HFF-Myc (cell line): ENCODE results near the gene PIH1D2.
"Not testable (repeated sequence)": the region's sequence is repeated elsewhere in the genome, so short reads cannot be mapped to it uniquely, and the experiment has no call there.

Experiments used
- DNase-seq: peaks from one replicate; pipeline ENCODE4 v3.0.0-alpha.2; 2011; ENCODE audit warnings: low read depth; ENCODE audit errors: extremely low read depth
- H3K4me3 ChIP-seq: replicated peaks from 2 replicates; pipeline ENCODE4 v1.5.1; 2011; ENCODE audit warnings: low read depth, mild to moderate bottlenecking, control low read depth, low read length
- TF ChIP-seq, protein P1 (sequence below): IDR thresholded peaks from 2 replicates; pipeline ENCODE4 v1.5.1; 2012; ENCODE audit warnings: mild to moderate bottlenecking, low read depth, low read length, control low read depth; ENCODE audit errors: missing control alignments

The PIH1D2 gene

DNA sequence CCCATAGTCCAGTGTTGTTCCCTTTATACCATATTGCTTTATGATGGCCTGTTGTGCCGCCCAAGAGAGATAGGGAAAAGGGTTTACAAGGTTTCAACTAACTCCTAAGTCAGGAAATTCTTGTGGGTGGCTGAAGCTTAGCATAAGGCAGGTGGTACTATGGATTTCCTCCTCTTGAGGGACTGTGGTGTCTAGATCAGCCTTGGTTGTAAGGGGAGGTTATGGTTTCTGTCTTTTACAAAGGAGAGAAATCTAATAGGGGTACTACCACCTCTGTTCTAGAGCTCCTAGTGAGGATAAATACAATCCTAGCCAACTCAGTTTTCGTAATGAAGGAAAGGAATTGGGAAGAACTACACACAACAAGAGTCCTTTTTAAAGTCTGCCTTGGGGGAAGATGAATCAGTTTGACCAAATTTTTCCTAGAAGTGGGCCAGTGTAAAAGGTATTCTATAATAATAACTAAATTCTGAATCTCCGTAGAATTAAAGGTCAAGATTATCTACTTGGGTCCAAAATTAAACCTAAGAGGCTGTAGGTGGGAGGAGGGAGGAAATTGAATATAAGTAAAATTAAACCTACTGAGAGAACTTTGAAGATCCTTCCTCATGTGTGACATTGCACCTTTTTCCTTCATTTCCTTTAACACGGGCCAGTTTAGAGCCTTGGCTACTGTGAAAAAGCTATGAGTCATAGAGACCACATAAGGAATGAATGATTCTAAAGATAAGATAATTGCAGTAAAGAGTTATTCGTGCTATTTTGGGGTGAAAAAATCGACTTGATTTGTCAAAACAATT is 31.5 kb downstream of the PIH1D2 start:
- no peak for DNase-seq
- TF ChIP-seq, protein P1, sequence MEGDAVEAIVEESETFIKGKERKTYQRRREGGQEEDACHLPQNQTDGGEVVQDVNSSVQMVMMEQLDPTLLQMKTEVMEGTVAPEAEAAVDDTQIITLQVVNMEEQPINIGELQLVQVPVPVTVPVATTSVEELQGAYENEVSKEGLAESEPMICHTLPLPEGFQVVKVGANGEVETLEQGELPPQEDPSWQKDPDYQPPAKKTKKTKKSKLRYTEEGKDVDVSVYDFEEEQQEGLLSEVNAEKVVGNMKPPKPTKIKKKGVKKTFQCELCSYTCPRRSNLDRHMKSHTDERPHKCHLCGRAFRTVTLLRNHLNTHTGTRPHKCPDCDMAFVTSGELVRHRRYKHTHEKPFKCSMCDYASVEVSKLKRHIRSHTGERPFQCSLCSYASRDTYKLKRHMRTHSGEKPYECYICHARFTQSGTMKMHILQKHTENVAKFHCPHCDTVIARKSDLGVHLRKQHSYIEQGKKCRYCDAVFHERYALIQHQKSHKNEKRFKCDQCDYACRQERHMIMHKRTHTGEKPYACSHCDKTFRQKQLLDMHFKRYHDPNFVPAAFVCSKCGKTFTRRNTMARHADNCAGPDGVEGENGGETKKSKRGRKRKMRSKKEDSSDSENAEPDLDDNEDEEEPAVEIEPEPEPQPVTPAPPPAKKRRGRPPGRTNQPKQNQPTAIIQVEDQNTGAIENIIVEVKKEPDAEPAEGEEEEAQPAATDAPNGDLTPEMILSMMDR, result no peak
- no peak overlapping the region for H3K4me3 ChIP-seq

DNA sequence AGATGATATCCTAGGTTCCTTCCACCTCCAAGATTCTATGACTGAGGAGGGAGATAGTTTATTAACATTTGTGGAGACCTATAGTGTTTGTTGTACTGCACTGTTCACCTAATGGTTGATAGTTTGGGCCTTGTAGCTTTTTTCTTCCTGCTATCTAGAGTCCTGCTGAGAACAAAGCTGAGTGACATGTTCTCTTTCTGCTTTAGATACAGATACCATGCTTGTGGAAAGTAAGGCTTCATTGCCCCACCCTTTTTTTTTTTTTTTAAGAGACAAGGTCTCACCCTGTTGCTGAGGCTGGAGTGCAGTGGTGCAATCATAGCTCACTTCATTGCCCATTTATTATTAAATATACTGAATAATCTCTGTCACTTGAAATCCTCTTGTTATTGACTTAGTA is 36.3 kb downstream of the PIH1D2 start:
- TF ChIP-seq, protein P1, result no peak
- no peak for DNase-seq
- no peak overlapping the region for H3K4me3 ChIP-seq

DNA sequence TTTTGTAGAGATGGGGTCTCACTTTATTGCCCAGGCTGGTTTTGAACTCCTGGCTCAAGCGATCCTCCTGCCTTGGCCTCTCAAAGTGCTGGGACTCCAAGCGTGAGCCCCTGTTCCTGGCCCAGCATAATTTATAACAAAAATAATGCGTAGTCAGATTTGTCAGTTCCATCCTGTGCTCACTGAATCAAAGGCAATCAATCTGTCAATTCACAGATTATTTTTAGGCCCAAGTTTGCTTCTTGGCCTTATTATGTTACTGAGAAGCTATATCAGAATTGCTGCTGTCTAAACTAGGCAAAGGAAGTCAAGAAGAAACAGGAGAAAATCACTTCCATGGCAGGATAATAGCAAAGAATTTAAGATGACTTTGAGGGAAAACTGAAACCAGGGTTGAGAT is 39.9 kb downstream of the PIH1D2 start:
- no peak for DNase-seq
- no peak overlapping the region for H3K4me3 ChIP-seq
- TF ChIP-seq, protein P1, result no peak

DNA sequence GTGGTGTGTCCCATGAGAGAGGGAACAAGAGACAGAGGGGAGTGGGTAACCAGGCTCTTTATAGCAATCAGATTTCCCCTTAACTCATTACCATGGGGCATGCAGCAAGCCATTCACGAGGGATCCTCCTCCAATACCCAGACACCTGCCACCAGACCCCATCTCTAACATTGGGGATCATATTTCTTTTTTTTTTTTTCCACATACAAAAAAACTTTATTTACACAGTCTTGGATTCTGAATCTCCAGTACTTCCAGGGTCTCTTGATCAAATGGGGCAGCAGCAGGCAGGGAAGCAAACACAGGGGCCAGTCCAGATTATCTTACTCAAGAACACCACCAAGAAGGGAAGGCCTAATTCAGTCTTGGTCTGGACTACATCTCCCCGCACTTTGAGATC is 44.4 kb downstream of the PIH1D2 start:
- no peak for DNase-seq
- TF ChIP-seq, protein P1, result no peak
- no peak overlapping the region for H3K4me3 ChIP-seq

DNA sequence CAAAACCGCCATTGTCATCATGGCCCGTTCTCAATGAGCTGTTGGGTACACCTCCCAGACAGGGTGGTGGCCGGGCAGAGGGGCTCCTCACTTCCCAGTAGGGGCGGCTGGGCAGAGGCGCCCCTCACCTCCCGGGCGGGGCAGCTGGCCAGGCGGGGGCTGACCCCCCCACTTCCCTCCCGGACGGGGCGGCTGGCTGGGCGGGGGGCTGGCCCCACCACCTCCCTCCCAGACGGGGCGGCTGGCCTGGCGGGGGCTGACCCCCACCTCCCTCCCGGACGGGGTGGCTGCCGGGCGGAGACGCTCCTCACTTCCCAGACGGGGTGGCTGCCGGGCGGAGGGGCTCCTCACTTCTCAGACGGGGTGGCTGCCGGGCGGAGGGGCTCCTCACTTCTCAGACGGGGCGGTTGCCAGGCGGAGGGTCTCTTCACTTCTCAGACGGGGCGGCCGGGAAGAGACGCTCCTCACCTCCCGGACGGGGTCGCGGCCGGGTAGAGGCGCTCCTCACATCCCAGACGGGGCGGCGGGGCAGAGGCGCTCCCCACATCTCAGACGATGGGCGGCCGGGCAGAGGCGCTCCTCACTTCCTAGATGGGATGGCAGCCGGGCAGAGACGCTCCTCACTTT is 46.9 kb downstream of the PIH1D2 start:
- not testable (repeated sequence) for H3K4me3 ChIP-seq, DNase-seq

DNA sequence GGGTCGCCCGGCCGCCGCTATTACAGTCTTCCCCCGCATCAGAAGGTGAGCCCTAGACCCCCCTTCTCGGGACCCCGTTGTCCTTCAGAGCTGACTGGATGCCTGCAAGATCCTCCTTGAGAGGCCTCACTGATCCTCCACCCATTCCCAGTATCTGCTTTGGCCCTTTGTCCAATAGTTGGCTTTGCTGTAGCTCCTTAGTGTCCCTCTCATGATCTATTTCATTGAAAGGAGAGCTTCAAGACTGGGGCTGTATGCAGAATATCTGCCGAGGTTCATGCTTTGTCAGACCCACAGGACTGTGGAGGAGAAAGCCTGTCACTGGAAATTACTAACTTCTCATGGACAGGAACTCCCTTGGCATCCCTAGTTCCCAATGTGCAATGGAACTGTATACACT is 48.1 kb downstream of the PIH1D2 start:
- peak overlapping the region; percentile 63 for H3K4me3 ChIP-seq
- TF ChIP-seq, protein P1, result no peak
- DNase-seq, result no peak

DNA sequence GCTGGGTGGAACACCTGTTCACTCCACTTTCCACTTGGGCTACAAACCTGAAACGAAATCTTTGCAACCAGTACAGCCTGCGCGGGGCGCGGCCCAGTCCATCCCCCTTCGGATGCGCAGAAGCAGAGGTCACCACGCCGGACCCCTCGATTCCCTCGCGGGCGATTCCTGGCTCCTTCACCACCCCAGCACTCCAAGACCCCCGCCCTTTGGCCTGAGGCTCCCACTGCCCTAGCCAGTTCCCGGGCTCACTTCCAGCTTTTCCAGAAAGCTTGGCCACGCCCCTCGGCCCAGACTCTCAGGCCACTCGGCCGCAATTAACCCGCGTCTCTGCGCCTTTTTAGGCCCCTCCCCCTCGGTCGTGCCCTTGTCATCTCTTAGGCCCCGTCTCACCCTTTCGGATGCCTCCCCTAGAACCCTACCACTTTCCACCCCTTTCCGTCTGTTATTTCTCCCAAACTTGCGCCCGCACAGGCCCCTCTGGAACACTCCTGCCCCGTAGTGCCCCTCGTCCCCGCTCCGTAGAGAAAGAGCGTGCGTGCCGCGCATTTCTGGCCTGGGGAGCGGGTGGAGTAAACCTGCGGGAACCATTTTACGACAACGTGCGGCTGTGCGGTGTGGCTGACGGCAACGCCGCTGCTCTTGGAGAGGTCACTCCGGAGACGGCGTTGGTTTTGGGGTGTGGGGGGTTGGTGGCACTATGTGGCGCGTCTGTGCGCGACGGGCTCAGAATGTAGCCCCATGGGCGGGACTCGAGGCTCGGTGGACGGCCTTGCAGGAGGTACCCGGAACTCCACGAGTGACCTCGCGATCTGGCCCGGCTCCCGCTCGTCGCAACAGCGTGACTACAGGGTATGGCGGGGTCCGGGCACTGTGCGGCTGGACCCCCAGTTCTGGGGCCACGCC is 48.8 kb downstream of the PIH1D2 start, which contains the start of gene DLAT:
Gene DLAT, plus strand, starts transcription at position 636 of the 906 bp plus-strand sequence. Its CDS starts 65 bp downstream, at position 701.
- peak within 1 kb of the TSS; percentile 63 for H3K4me3 ChIP-seq
- TF ChIP-seq, protein P1, result no peak
- DNase-seq, result peak; percentile 45
